GM12878 (cell line): Measurements from ENCODE around the gene IVD. TPM values are rescaled to one million over a fixed set of nuclear protein-coding genes. Genes with fewer than 3 reads are reported as not detected.

ENCODE experiments used
- ATAC-seq: fragments of 200-7000 bp; cut with Tn5 transposase; 3 replicates; pipeline ENCODE4 v1.9.1; 2020; ENCODE audit warnings: mild to moderate bottlenecking, moderate library complexity
- BruUV-seq: library from RNA; stranded (reverse); fragments of 400-500 nt; replicated peaks from 2 replicates; lab custom pipeline; 2021; lab: Mats Ljungman, UMichigan
- CTCF ChIA-PET: fragments of 300-600 bp; sonication (Branson Sonifier 250); formaldehyde crosslinking; extraction: SDS; loops from one replicate; lab custom pipeline; 2021; ENCODE audit warnings: inconsistent platforms; lab: Yijun Ruan, JAX
- POLR2A ChIA-PET: fragments of 350-600 bp; formaldehyde crosslinking; extraction: SDS; loops from one replicate; lab custom pipeline; 2021; ENCODE audit warnings: inconsistent platforms; lab: Charles Lee
- RAD21 ChIA-PET: fragments of 300-600 bp; sonication (Branson Sonifier 250); formaldehyde crosslinking; loops from one replicate; lab custom pipeline; 2023; ENCODE audit warnings: antibody characterized with exemption; ENCODE audit not compliant: unreplicated experiment; lab: Charles Lee
- SMC1A ChIA-PET: fragments of 300-600 bp; sonication (Branson Sonifier 250); formaldehyde crosslinking; loops from one replicate; lab custom pipeline; 2023; ENCODE audit not compliant: unreplicated experiment, uncharacterized antibody; lab: Charles Lee
- DNase-seq: peaks from one replicate; pipeline ENCODE4 v3.0.0-alpha.2; 2011; ENCODE audit warnings: low read depth, low spot score
- FAIRE-seq: peaks from 3 replicates; lab custom pipeline; 2011; peaks lifted over from hg19 to GRCh38; lab: Jason Lieb, UNC
- H2AFZ ChIP-seq: 2 replicates; pipeline ENCODE4 v1.6.0; 2011; ENCODE audit warnings: low read depth, low read length, control low read depth; ENCODE audit not compliant: control insufficient read depth
- H3K27ac ChIP-seq: 2 replicates; pipeline ENCODE4 v1.5.1; 2011; ENCODE audit warnings: control low read depth; ENCODE audit not compliant: control insufficient read depth, insufficient read depth
- H3K27me3 ChIP-seq, 2 experiments: replicated peaks in 1 of 2; 2 replicates each; pipeline versions ENCODE4 v1.6.0 to v1.6.1; 2011; ENCODE audit warnings: low read length in 1 of 2; ENCODE audit not compliant: control insufficient read depth in 2 of 2, insufficient read depth in 2 of 2
- H3K36me3 ChIP-seq, 2 experiments: 2 replicates each; pipeline ENCODE4 v1.5.1; 2011; ENCODE audit warnings: low read length in 1 of 2; ENCODE audit not compliant: control insufficient read depth in 2 of 2, insufficient read depth in 2 of 2
- H3K4me1 ChIP-seq: 2 replicates; pipeline ENCODE4 v1.6.1; 2011; ENCODE audit warnings: mild to moderate bottlenecking, low read length, moderate library complexity, mixed read lengths; ENCODE audit not compliant: control insufficient read depth, insufficient read depth
- H3K4me2 ChIP-seq: 2 replicates; pipeline ENCODE4 v1.6.0; 2011; ENCODE audit warnings: control low read depth; ENCODE audit not compliant: control insufficient read depth, insufficient read depth
- H3K4me3 ChIP-seq: fragments of 200-600 bp; sonication (generic); 2 replicates; pipeline ENCODE4 v1.5.1; 2016
- H3K79me2 ChIP-seq: 2 replicates; pipeline ENCODE4 v1.6.0; 2011; ENCODE audit warnings: low read length; ENCODE audit not compliant: control insufficient read depth, insufficient read depth
- H3K9ac ChIP-seq: 2 replicates; pipeline ENCODE4 v1.8.0; 2011; ENCODE audit warnings: low read length, control low read depth, mixed read lengths; ENCODE audit not compliant: control insufficient read depth, insufficient read depth
- H3K9me3 ChIP-seq: replicated peaks from 3 replicates; pipeline ENCODE4 v1.5.1; 2011; ENCODE audit warnings: mild to moderate bottlenecking, low read length; ENCODE audit not compliant: control insufficient read depth, insufficient read depth
- H4K20me1 ChIP-seq: 2 replicates; pipeline ENCODE4 v1.6.0; 2011; ENCODE audit not compliant: control insufficient read depth, insufficient read depth
- BCLAF1 ChIP-seq: fragments of 450-650 bp; IDR thresholded peaks from 2 replicates; pipeline ENCODE4 v1.6.1; 2017; ENCODE audit warnings: antibody characterized with exemption, mild to moderate bottlenecking, moderate library complexity
- BRCA1 ChIP-seq: IDR thresholded peaks from 2 replicates; pipeline ENCODE4 v1.6.1; 2011; ENCODE audit warnings: low read depth, low read length, improper control_type of control experiment
- NRF1 ChIP-seq: conservative IDR thresholded peaks from 2 replicates; pipeline ENCODE4 v1.6.1; 2011; ENCODE audit warnings: mild to moderate bottlenecking, low read depth, low read length, improper control_type of control experiment
- PML ChIP-seq: IDR thresholded peaks from 2 replicates; pipeline ENCODE4 v1.6.1; 2012; ENCODE audit warnings: low read length, inconsistent platforms
- SMC3 ChIP-seq: IDR thresholded peaks from 2 replicates; pipeline ENCODE4 v1.6.1; 2011; ENCODE audit warnings: low read length, improper control_type of control experiment, borderline replicate concordance
- SPI1 ChIP-seq: IDR thresholded peaks from 2 replicates; pipeline ENCODE4 v1.6.1; 2011; ENCODE audit warnings: low read depth, mild to moderate bottlenecking, low read length, moderate library complexity, borderline replicate concordance; ENCODE audit not compliant: insufficient read depth
- STAT1 ChIP-seq: fragments of 450-650 bp; conservative IDR thresholded peaks from 2 replicates; pipeline ENCODE4 v1.6.1; 2014; ENCODE audit warnings: antibody characterized with exemption, mild to moderate bottlenecking
- USF2 ChIP-seq: IDR thresholded peaks from 2 replicates; pipeline ENCODE4 v1.6.1; 2011; ENCODE audit warnings: low read depth, low read length, improper control_type of control experiment, borderline replicate concordance
- WGBS: methylation state at CpG from one replicate; pipeline ENCODE4 v1.1.6; 2016; ENCODE audit warnings: low lambda C conversion rate; ENCODE audit not compliant: insufficient replicate concordance, insufficient coverage; ENCODE audit errors: missing lambda C conversion rate; 5-methylcytosine and 5-hydroxymethylcytosine counted together
- in situ Hi-C: fragments of 300-500 bp; cut with MboI; formaldehyde crosslinking; loops from 9 replicates; pipeline ENCODE4 v1.14.3; 2018; ENCODE audit warnings: mixed read lengths
- intact Hi-C: fragments of 100-400 bp; cut with micrococcal nuclease; formaldehyde crosslinking; loops from one replicate; pipeline ENCODE4 v1.14.2; 2022; ENCODE audit not compliant: unreplicated experiment
- polyA plus RNA-seq, 11 experiments: library from polyadenylated mRNA; depleted of rRNA in 4 of 11; unstranded in 6 of 11; stranded (reverse) in 5 of 11; fragments of >200 nt; fragmentation: Nextera tagmentation in 4 of 11; fragmentation: Illumina TruSeq in 1 of 11; extraction: Ambion mirVana in 4 of 11; extraction: Trizol in 1 of 11; gene quantifications; 1 replicate in 1 of 11; 2 replicates in 10 of 11; pipeline versions ENCODE4 v1.2.1 to v1.2.3, GENCODE V29; 2011 to 2016; ENCODE audit warnings: inconsistent platforms in 2 of 11, missing spikeins in 2 of 11, low read depth in 1 of 11
- total RNA-seq, 4 experiments: library from RNA; depleted of rRNA in 3 of 4; stranded (reverse); fragments of >200 nt in 3 of 4; fragmentation: Illumina TruSeq in 1 of 4; extraction: Trizol in 1 of 4; gene quantifications; 2 replicates each; pipeline versions ENCODE4 v1.2.1 to v1.2.3, GENCODE V29; 2013 to 2021

Gene IVD
- total and polyA plus RNA-seq, 10 of the 15 experiments (the other 5 are each of a cell fraction or from before 2014, with no cell fraction given) = 5.3 to 59.8 (median 45.7) TPM

- DNase-seq (no peak), ATAC-seq (no peak), FAIRE-seq (no peak)
- ChIA-PET CTCF (interaction anchor here (1.4 kb wide), 1 partner anchor 63 kb away, joined by 7 read pairs; no protein-coding TSS in a partner anchor), RAD21 (no interaction called here), SMC1A (interaction anchor here (0.5 to 0.9 kb wide), 2 partner anchors 18 to 24 kb away, joined by 3 to 4 read pairs; no protein-coding TSS in a partner anchor), POLR2A (no interaction called here)
- H3K4me3 ChIP-seq = no peak overlapping the region
- H3K4me1 ChIP-seq = peaks cover 5% of the 10 kb centered on the region; the same call in 1 of the 2 replicates
- H4K20me1 ChIP-seq = peaks cover 23% of the 10 kb centered on the region
- peaks cover 38% of the 10 kb centered on the region for H3K79me2 ChIP-seq
- H3K9me3 ChIP-seq = no peaks in the 10 kb centered on the region
- TF ChIP-seq STAT1 = no peak
- no peak for TF ChIP-seq BCLAF1
- TF ChIP-seq NRF1 = no peak
- TF ChIP-seq USF2 = no peak
- no peak for TF ChIP-seq SMC3
- TF ChIP-seq BRCA1 = no peak
- no peak for TF ChIP-seq PML
- TF ChIP-seq SPI1 = no peak
- no peak overlapping the region for H3K27ac ChIP-seq
- peaks cover 0 to 4% of the 10 kb centered on the region in 2 experiments; a peak in 1 of 4 replicates for H3K36me3 ChIP-seq
- no peak overlapping the region for H3K9ac ChIP-seq
- intact Hi-C loops = loop anchor here (10.0 kb wide), 1 partner anchor 149 kb away; the partner anchor contains the start of gene KNL1
- no peaks in the 10 kb centered on the region for H3K27me3 ChIP-seq
- BruUV-seq = no TSS peak
- in situ Hi-C loops = no loop called here
- no peak overlapping the region for H2AFZ ChIP-seq
- 88% methylated on average over 9 of the region's 9 CpGs for WGBS
- H3K4me2 ChIP-seq = no peak overlapping the region
These were observed 39.9 kb downstream of the IVD start for GRCh38 chr15:40445421-40445922.
